GM18520 (cell line): ENCODE results near the gene CNNM3.
"Not testable (repeated sequence)": the region's sequence is repeated elsewhere in the genome, so short reads cannot be mapped to it uniquely, and the experiment has no call there.

Source experiments
- ATAC-seq: cut with Tn5 transposase; IDR thresholded peaks from one replicate; pipeline ENCODE4 v1.9.1; 2021; ENCODE audit not compliant: unreplicated experiment

The CNNM3 gene

DNA sequence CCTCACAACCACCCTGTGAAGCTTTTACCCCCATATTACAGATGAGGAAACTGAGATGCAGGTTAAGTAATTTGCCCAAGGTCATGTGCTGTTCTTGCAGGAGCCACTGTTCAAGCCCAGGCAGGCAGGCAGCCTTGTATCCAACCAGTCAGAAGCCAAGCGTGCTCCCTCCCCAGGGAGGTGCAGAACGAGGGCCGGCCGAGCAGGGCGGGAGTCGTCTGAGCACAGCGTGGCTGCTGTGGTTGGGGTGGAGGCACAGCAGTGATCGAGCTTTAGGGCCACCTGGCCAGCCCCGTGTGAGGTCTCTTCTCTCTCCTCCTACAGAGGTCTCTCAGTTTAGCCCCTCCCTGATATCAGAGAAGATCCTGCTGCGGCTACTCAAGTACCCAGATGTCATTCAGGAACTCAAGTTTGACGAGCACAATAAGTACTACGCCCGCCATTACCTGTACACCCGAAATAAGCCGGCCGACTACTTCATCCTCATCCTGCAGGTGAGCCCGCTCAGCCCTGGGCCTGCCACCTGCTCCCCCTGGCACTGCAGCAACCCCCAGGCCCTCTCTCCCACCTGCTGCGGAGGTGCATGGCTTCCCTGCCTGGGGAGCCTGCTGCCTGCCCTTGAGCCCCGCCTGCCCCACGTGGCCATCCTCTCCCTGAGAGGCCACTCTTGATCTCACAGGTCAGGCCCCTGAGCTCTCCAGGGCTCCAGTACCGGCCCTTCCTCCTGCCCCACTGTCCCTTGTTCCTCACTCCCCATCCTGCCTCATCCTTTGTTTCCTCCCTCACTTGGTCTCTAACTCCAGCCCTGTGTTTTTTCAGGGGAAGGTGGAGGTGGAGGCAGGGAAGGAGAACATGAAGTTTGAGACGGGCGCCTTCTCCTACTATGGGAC is 17.1 kb upstream of the CNNM3 start:
- ATAC-seq = no peak

GRCh38 chr2:96799623-96799935 is 16.5 kb upstream of the CNNM3 start:
- ATAC-seq = no peak

DNA sequence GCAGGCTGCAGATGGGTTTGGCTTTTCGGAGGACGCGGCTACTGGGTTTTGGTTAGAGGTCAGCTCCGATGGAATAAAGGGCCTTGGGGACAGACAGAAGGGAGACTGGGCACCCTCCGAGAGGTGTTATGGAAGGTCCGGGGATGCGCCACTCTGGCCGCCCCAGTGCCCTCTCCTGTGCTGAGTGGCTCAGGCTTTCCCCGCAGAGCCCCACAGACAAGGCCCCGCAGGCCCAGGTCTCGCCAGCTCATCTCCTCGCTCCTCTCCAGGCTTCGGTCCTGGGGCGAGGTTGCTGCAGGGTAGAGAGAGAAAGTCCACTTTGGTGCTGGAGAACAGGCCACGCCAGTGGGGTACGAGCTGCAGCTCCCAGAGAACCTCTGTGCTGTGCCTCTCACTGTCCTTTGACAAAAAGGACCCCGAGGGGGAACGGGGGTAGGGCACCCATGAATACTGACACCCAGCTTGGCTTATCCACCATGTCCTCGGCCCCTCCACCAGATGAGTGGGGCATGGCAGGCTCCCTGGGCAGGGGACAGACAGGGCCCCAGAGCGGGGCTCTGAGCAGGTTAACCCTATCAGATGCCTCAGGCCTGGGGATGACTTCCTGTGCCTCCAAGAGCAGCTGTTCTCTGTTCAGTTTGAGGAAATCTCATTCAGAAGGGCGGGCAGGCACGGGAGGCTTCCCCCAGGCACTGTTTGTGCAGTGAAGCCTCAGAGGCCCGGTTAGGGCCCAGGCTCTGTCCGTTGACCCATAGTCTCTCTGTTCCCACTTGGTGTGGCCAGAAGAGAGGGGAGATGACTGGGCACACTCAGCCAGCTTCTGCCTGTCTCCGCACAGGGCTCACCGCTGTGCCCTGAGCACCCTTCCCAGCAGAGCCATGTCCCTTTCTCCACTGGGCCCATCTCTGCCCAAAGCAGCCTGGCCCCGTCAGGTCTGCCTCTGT is 15.7 kb upstream of the CNNM3 start:
- ATAC-seq = peak; percentile 9

GRCh38 chr2:96801005-96801785 is 14.9 kb upstream of the CNNM3 start:
- peak; percentile 78 for ATAC-seq

GRCh38 chr2:96801786-96802595 is 14.1 kb upstream of the CNNM3 start:
- ATAC-seq = no peak

GRCh38 chr2:96802721-96803120 is 13.3 kb upstream of the CNNM3 start:
- ATAC-seq = no peak

GRCh38 chr2:96804986-96805385 is 11.1 kb upstream of the CNNM3 start:
- ATAC-seq = no peak

- not testable (repeated sequence) for ATAC-seq
Observed at GRCh38 chr2:96805946-96806345, 10.1 kb upstream of the CNNM3 start.

- ATAC-seq = peak; percentile 53
Observed at GRCh38 chr2:96806468-96807126, 9.5 kb upstream of the CNNM3 start.

- ATAC-seq = no peak
Observed at GRCh38 chr2:96807127-96807471, 9.0 kb upstream of the CNNM3 start.

GRCh38 chr2:96808176-96808837 is 7.8 kb upstream of the CNNM3 start:
- ATAC-seq = no peak

GRCh38 chr2:96809216-96809882 is 6.7 kb upstream of the CNNM3 start:
- ATAC-seq = no peak

- no peak for ATAC-seq
Observed at GRCh38 chr2:96809951-96810782, 5.9 kb upstream of the CNNM3 start.

- no peak for ATAC-seq
Observed at GRCh38 chr2:96810783-96811192, 5.3 kb upstream of the CNNM3 start.

- ATAC-seq = no peak
Observed at GRCh38 chr2:96811917-96812316, 4.2 kb upstream of the CNNM3 start.

GRCh38 chr2:96813656-96814055 is 2.4 kb upstream of the CNNM3 start:
- no peak for ATAC-seq

DNA sequence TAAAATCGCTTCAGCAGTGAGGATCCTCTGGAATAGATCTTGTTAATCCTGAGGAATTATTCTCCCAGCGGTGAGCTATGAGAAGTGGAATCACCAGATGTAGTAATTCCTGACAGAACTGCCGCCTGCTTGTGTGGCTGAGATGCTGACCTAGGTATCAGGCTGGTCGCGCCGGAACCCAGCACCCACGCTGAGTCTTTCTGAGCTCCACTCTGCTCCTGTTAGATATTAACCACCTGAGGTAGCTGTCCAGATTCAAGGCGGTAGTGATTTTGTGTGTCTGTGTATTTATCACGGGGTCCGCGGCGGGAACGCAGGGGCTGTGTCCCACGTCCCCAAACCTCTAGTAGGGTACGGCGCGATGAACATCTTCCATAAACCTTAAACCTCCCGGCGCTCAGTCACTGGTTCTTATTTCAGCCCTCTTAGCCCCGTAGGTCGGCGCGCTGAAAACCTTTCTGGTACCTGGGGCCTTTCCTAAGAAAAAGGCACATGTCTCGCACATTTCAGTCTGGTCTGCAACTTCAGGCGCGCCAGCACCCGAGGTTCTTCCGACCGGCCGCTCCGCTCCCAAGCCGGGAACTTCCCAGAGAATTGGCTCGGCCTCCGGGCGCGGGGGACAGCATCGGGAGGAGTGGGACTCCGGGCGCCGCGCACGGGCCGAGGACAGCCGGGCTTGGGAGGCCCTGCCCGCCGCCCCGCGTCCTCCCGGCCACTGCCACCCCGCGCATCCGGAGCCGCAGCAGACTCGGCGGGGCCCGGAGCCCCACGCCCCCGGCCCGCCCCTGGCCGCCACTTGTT is 542 bp upstream of the CNNM3 start:
- ATAC-seq = no peak
